ENCODE measurements around the gene FUT2.

DNA sequence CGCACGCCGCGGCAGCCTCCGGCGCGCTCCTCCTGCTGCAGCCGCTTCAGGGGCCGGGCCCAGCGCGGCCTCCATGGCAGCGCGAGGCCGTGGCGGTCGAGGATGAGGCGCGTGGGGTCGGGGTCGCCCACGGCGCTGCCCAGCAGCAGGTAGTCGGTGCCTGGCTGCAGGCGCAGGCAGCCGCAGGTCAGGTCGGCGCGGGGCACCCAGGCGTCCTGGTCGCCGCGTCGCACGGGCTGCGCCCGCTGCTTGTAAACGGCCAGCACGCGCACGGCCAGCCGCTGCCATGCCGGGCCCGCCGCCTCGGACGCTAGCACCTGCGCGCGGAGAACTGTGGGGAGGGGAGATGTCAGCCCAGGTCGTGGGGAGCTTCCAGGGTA lies 34.1 kb upstream of the FUT2 start:
- TF ChIP-seq CTCF (IDR thresholded peaks at IDR 0.05): no peak
- no peak for TF ChIP-seq POLR2A (IDR thresholded peaks at IDR 0.05)
